ENCODE measurements around the gene PAMR1.

- TF ChIP-seq CBX5 (IDR thresholded peaks at IDR 0.05; ENCODE audit: low read depth, low read length) = no peak
- TF ChIP-seq EP300 (IDR thresholded peaks at IDR 0.05; ENCODE audit: borderline replicate concordance in 1 of 2, low read depth in 2 of 2, low read length in 2 of 2) = no peak
- no peak for TF ChIP-seq SIN3A (conservative IDR thresholded peaks at IDR 0.05 in 1 of 2, IDR thresholded peaks at IDR 0.05 in 1 of 2; ENCODE audit: low read depth in 1 of 2, low read length in 2 of 2)
Measured at GRCh38 chr11:35563484-35564244, 38.2 kb upstream of the PAMR1 start.

All from H1 (cell line).